Trophoblast cell (in vitro differentiated cells and primary cell): Measurements from ENCODE around the gene LMBR1.
A peak's percentile ranks its signal among the peaks of the same experiment; 100 is the strongest.
"Not testable (repeated sequence)": the region's sequence is repeated elsewhere in the genome, so short reads cannot be mapped to it uniquely, and the experiment has no call there.

Experiments
- DNase-seq, 2 donors: peaks; one replicate each; pipeline ENCODE4 v3.0.0-alpha.2; 2016
- H2AFZ ChIP-seq: 2 replicates; pipeline ENCODE4 v1.6.1; 2013; ENCODE audit warnings: low read length, moderate library complexity, mild to moderate bottlenecking; ENCODE audit not compliant: insufficient read depth, poor library complexity
- H2AK5ac ChIP-seq: 2 replicates; pipeline ENCODE4 v1.6.1; 2013; ENCODE audit warnings: mild to moderate bottlenecking, low read length
- H2BK120ac ChIP-seq: 2 replicates; pipeline ENCODE4 v1.6.1; 2013; ENCODE audit warnings: low read length, mild to moderate bottlenecking, moderate library complexity; ENCODE audit not compliant: insufficient read depth, poor library complexity
- H2BK12ac ChIP-seq: 2 replicates; pipeline ENCODE4 v1.6.1; 2013; ENCODE audit warnings: mild to moderate bottlenecking, low read length, moderate library complexity
- H2BK5ac ChIP-seq: 2 replicates; pipeline ENCODE4 v1.6.1; 2013; ENCODE audit warnings: low read length, low read depth, moderate library complexity, mild to moderate bottlenecking; ENCODE audit not compliant: poor library complexity
- H3K14ac ChIP-seq: 2 replicates; pipeline ENCODE4 v1.6.1; 2013; ENCODE audit warnings: mild to moderate bottlenecking, low read length
- H3K18ac ChIP-seq: 2 replicates; pipeline ENCODE4 v1.6.1; 2013; ENCODE audit warnings: mild to moderate bottlenecking, low read length
- H3K23ac ChIP-seq: 2 replicates; pipeline ENCODE4 v1.6.1; 2013; ENCODE audit warnings: low read length
- H3K27ac ChIP-seq: 2 replicates; pipeline ENCODE4 v1.5.1; 2013; ENCODE audit warnings: low read depth, mild to moderate bottlenecking, inconsistent platforms, low read length, moderate library complexity
- H3K27me3 ChIP-seq: 2 replicates; pipeline ENCODE4 v1.6.1; 2013; ENCODE audit warnings: inconsistent platforms, mild to moderate bottlenecking, low read length, moderate library complexity; ENCODE audit not compliant: insufficient read depth
- H3K36me3 ChIP-seq, 2 experiments: 1 replicate in 1 of 2; 2 replicates in 1 of 2; pipeline ENCODE4 v1.6.1; 2013; ENCODE audit warnings: low read length in 2 of 2, mild to moderate bottlenecking in 2 of 2, moderate library complexity in 1 of 2; ENCODE audit not compliant: insufficient read depth in 2 of 2, control insufficient read depth in 1 of 2
- H3K4ac ChIP-seq: 2 replicates; pipeline ENCODE4 v1.6.1; 2013; ENCODE audit warnings: low read depth, mild to moderate bottlenecking, low read length, moderate library complexity
- H3K4me1 ChIP-seq, 2 experiments: 1 replicate in 1 of 2; 2 replicates in 1 of 2; pipeline ENCODE4 v1.6.1; 2013; ENCODE audit warnings: low read length in 2 of 2, mild to moderate bottlenecking in 2 of 2, moderate library complexity in 1 of 2; ENCODE audit not compliant: insufficient read depth in 2 of 2, control insufficient read depth in 1 of 2
- H3K4me2 ChIP-seq: 2 replicates; pipeline ENCODE4 v1.6.1; 2013; ENCODE audit warnings: inconsistent platforms, mild to moderate bottlenecking, low read length, moderate library complexity
- H3K4me3 ChIP-seq: 2 replicates; pipeline ENCODE4 v1.5.1; 2013; ENCODE audit warnings: mild to moderate bottlenecking, low read depth, low read length, inconsistent platforms
- H3K79me1 ChIP-seq: one replicate; pipeline ENCODE4 v1.6.1; 2013; ENCODE audit warnings: low read length
- H3K79me2 ChIP-seq: 2 replicates; pipeline ENCODE4 v1.6.1; 2013; ENCODE audit warnings: low read length, mild to moderate bottlenecking; ENCODE audit not compliant: control insufficient read depth, insufficient read depth, poor library complexity
- H3K9ac ChIP-seq: 2 replicates; pipeline ENCODE4 v1.6.1; 2013; ENCODE audit warnings: mild to moderate bottlenecking, low read length
- H3K9me3 ChIP-seq: 2 replicates; pipeline ENCODE4 v1.6.1; 2013; ENCODE audit warnings: low read depth, mild to moderate bottlenecking, control low read depth, inconsistent platforms, low read length; ENCODE audit not compliant: insufficient read depth
- H4K12ac ChIP-seq: 2 replicates; pipeline ENCODE4 v1.6.1; 2013; ENCODE audit warnings: low read depth, mild to moderate bottlenecking, low read length, moderate library complexity
- H4K8ac ChIP-seq: 2 replicates; pipeline ENCODE4 v1.6.1; 2013; ENCODE audit warnings: low read depth, mild to moderate bottlenecking, low read length, moderate library complexity
- H4K91ac ChIP-seq: one replicate; pipeline ENCODE4 v1.6.1; 2013; ENCODE audit warnings: low read depth, mild to moderate bottlenecking, low read length, moderate library complexity
- WGBS: extraction: QIAGEN DNeasy Blood & Tissue Kit; methylation state at CpG from one replicate; pipeline ENCODE4 v1.1.7; 2013; ENCODE audit warnings: missing lambda C conversion rate; ENCODE audit not compliant: insufficient read length, insufficient coverage; ENCODE audit errors: extremely low coverage; 5-methylcytosine and 5-hydroxymethylcytosine counted together

The LMBR1 gene

GRCh38 chr7:156860099-156860498 lies 32.9 kb downstream of the LMBR1 start:
- not testable (repeated sequence) for H2BK5ac ChIP-seq, H3K4me2 ChIP-seq, H3K36me3 ChIP-seq, H3K23ac ChIP-seq, DNase-seq, H3K79me2 ChIP-seq, H3K79me1 ChIP-seq, H3K9ac ChIP-seq, H3K9me3 ChIP-seq, H2BK12ac ChIP-seq, H2AFZ ChIP-seq, H3K27ac ChIP-seq, H2BK120ac ChIP-seq, H3K14ac ChIP-seq, H2AK5ac ChIP-seq, H3K4me3 ChIP-seq, H4K91ac ChIP-seq, H4K8ac ChIP-seq, H3K27me3 ChIP-seq, H4K12ac ChIP-seq, H3K4me1 ChIP-seq, H3K4ac ChIP-seq, H3K18ac ChIP-seq
- no CpG with 5 or more reads among the region's 8 CpGs for WGBS

GRCh38 chr7:156858523-156858922 lies 34.5 kb downstream of the LMBR1 start:
- Histone ChIP-seq H4K12ac (no peak overlapping the region), H3K27me3 (no peaks in the 10 kb centered on the region), H4K91ac (no peak overlapping the region), H2AK5ac (no peak overlapping the region), H3K79me2 (no peaks in the 10 kb centered on the region), H3K9me3 (peaks cover 6% of the 10 kb centered on the region), H3K4me2 (no peak overlapping the region), H2BK12ac (no peak overlapping the region), H2BK120ac (no peak overlapping the region), H3K4ac (no peak overlapping the region), H4K8ac (no peak overlapping the region), H3K18ac (no peak overlapping the region), H3K4me1 (no peaks in the 10 kb centered on the region), H3K27ac (no peak overlapping the region), H2AFZ (no peak overlapping the region), H3K14ac (no peak overlapping the region), H3K4me3 (no peak overlapping the region), H3K23ac (no peak overlapping the region), H2BK5ac (no peak overlapping the region), H3K36me3 (peaks cover 7 to 9% of the 10 kb centered on the region in 2 experiments), H3K79me1 (no peaks in the 10 kb centered on the region), H3K9ac (no peak overlapping the region)
- DNase-seq: no peak

DNA sequence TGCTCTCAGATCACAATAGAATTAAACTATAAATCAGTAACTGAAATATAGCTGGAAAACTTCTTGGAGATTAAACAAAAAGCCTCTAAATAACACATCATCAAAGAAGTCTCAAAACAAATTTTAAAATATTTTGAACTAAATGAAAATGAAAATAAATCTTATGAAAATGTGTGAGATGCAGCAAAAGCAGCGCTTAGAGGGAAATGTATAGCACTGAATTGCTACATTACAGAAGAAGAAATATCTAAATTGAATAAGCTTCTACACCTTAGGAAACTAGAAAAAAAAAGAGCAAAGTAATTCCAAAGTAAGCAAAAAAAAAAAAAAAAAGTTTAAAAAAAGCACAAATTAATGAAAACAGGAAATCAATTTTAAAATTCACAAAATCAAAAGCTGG lies 35.2 kb downstream of the LMBR1 start:
- peaks cover 7 to 9% of the 10 kb centered on the region in 2 experiments for H3K36me3 ChIP-seq
- no peak overlapping the region for H3K18ac ChIP-seq
- H3K79me2 ChIP-seq: no peaks in the 10 kb centered on the region
- H3K4me2 ChIP-seq: no peak overlapping the region
- H4K12ac ChIP-seq: no peak overlapping the region
- H3K9ac ChIP-seq: no peak overlapping the region
- H4K91ac ChIP-seq: no peak overlapping the region
- H4K8ac ChIP-seq: no peak overlapping the region
- H3K4ac ChIP-seq: no peak overlapping the region
- H2BK5ac ChIP-seq: no peak overlapping the region
- no peak overlapping the region for H3K14ac ChIP-seq
- H3K4me3 ChIP-seq: no peak overlapping the region
- no CpG with 5 or more reads among the region's 1 CpG for WGBS
- H2BK12ac ChIP-seq: no peak overlapping the region
- no peak overlapping the region for H3K27ac ChIP-seq
- H3K23ac ChIP-seq: no peak overlapping the region
- no peak overlapping the region for H2AFZ ChIP-seq
- no peaks in the 10 kb centered on the region for H3K79me1 ChIP-seq
- peaks cover 5% of the 10 kb centered on the region for H3K9me3 ChIP-seq
- no peak for DNase-seq
- no peaks in the 10 kb centered on the region for H3K27me3 ChIP-seq
- no peak overlapping the region for H2AK5ac ChIP-seq
- no peak overlapping the region for H2BK120ac ChIP-seq
- H3K4me1 ChIP-seq: no peaks in the 10 kb centered on the region

- H2BK12ac ChIP-seq: no peak overlapping the region
- no peak overlapping the region for H3K9ac ChIP-seq
- no peak overlapping the region for H3K18ac ChIP-seq
- no peak overlapping the region for H2BK120ac ChIP-seq
- no peak overlapping the region for H4K12ac ChIP-seq
- H2AFZ ChIP-seq: no peak overlapping the region
- H3K36me3 ChIP-seq: peaks cover 0 to 3% of the 10 kb centered on the region in 2 experiments
- H3K4me2 ChIP-seq: no peak overlapping the region
- no peak overlapping the region for H2AK5ac ChIP-seq
- WGBS: 100% methylated on average over 3 of the region's 5 CpGs
- no peak overlapping the region for H3K23ac ChIP-seq
- no peak for DNase-seq
- H4K8ac ChIP-seq: no peak overlapping the region
- H3K4me3 ChIP-seq: no peak overlapping the region
- no peaks in the 10 kb centered on the region for H3K27me3 ChIP-seq
- no peaks in the 10 kb centered on the region for H3K79me2 ChIP-seq
- H3K14ac ChIP-seq: no peak overlapping the region
- no peaks in the 10 kb centered on the region for H3K4me1 ChIP-seq
- peak overlapping the region; percentile 91 for H3K4ac ChIP-seq
- no peaks in the 10 kb centered on the region for H3K9me3 ChIP-seq
- no peaks in the 10 kb centered on the region for H3K79me1 ChIP-seq
- H4K91ac ChIP-seq: no peak overlapping the region
- no peak overlapping the region for H2BK5ac ChIP-seq
- H3K27ac ChIP-seq: no peak overlapping the region
These were observed 38.3 kb downstream of the LMBR1 start for GRCh38 chr7:156854654-156855053.
